Gastrocnemius medialis (tissue), 4 donors: ENCODE measurements around the gene CRISPLD2.

ENCODE experiments used
- POLR2A ChIP-seq, 2 donors: fragments of 450-650 bp; IDR thresholded peaks; one replicate each; pipeline ENCODE4 v1.6.1; 2017; ENCODE audit warnings: antibody characterized with exemption in 2 of 2, mild to moderate bottlenecking in 2 of 2, moderate library complexity in 2 of 2
- TF ChIP-seq, protein P1 (sequence below), 5 experiments: fragments of 450-650 bp in 3 of 5; fragments of 200-600 bp in 2 of 5; sonication (generic) in 2 of 5; IDR thresholded peaks in 4 of 5; conservative IDR thresholded peaks in 1 of 5; 1 replicate in 4 of 5; 2 replicates in 1 of 5; pipeline ENCODE4 v1.5.1; 2016 to 2019; ENCODE audit warnings: antibody characterized with exemption in 5 of 5, mild to moderate bottlenecking in 3 of 5, moderate library complexity in 3 of 5

DNA sequence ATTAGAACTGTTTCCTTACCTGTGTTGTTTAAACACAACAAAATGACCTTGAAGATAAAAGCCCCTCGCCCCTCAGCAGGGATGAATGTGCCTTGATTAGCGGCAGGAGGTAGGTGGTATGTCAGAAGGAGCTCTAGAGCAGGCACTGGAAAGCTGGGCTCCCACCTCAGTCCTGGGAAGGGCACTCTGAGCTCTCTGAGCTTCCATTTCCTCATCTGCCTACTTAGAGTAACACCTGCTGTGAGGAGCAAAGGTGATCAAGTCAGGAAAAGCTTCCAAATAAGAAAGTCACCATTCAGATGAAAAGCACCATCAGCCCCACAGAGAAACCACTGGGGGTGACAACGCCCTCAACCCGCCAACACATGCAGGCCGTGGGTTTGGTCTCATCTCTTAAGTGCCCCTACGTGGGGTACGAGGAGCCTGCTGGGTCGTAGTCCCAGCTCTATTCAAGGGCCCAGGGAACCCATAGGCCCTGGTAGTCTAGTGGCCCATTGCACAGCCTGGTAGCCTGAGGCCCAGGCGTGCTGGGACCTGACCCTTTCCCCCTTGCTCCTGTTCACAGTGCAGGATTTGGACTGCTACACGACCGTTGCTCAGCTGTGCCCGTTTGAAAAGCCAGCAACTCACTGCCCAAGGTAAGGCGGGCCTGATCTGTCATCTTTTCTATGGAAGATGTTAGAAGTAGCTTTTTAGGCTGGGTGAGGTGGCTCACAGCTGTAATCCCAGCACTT lies 57.3 kb downstream of the CRISPLD2 start:
- TF ChIP-seq, protein P1, sequence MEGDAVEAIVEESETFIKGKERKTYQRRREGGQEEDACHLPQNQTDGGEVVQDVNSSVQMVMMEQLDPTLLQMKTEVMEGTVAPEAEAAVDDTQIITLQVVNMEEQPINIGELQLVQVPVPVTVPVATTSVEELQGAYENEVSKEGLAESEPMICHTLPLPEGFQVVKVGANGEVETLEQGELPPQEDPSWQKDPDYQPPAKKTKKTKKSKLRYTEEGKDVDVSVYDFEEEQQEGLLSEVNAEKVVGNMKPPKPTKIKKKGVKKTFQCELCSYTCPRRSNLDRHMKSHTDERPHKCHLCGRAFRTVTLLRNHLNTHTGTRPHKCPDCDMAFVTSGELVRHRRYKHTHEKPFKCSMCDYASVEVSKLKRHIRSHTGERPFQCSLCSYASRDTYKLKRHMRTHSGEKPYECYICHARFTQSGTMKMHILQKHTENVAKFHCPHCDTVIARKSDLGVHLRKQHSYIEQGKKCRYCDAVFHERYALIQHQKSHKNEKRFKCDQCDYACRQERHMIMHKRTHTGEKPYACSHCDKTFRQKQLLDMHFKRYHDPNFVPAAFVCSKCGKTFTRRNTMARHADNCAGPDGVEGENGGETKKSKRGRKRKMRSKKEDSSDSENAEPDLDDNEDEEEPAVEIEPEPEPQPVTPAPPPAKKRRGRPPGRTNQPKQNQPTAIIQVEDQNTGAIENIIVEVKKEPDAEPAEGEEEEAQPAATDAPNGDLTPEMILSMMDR (IDR thresholded peaks at IDR 0.05 in 4 of 5, conservative IDR thresholded peaks at IDR 0.05 in 1 of 5) = no peak
- TF ChIP-seq POLR2A (IDR thresholded peaks at IDR 0.05) = no peak
